AG08395 (cell line): ENCODE measurements around the gene SYDE2.
"Not testable (repeated sequence)": the region's sequence is repeated elsewhere in the genome, so short reads cannot be mapped to it uniquely, and the experiment has no call there.

Source experiments
- DNase-seq: peaks from one replicate; pipeline ENCODE4 v3.0.0; 2012; ENCODE audit warnings: mixed read lengths, low spot score

Gene SYDE2

GRCh38 chr1:85208488-85208887, 7.7 kb upstream of the SYDE2 start:
- DNase-seq: no peak

GRCh38 chr1:85203573-85204171, 2.9 kb upstream of the SYDE2 start:
- DNase-seq: no peak

GRCh38 chr1:85202864-85203255, 2.0 kb upstream of the SYDE2 start:
- DNase-seq: no peak

DNA sequence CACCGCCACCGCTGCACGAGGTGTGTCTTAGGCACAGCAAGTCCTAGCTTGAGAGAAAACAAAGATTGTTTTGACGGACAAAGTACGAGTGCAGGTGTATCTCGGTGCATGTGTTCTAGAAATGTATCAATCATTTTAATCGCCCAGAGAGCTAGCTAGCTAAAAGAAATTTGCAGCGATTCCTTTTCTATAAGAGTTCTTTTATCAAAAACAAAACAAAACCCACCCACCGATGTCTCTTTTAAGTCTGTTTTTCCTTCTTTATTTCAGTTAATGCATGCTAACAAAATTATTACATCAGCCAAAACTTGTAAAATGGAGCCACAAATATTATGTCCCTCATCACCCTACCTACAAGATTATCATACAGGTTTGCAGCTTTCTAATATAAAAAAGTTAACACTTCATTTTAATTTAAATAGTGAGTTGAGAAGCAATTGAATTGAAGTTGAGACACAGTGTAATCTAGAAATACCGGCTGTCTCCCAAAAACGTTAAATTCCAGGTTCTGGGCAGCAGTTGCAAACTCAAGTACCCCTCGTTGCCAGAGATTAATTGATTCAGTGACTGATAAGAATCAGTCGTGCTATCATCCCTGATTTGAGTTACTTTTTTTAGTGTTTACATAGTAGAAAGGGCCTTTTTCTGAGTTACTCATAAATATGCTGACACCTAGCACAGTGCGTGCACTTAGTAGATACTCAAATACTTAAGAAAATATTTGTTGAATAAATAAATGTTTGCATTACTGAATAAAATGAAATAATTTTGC, 1.5 kb upstream of the SYDE2 start:
- DNase-seq: no peak

DNA sequence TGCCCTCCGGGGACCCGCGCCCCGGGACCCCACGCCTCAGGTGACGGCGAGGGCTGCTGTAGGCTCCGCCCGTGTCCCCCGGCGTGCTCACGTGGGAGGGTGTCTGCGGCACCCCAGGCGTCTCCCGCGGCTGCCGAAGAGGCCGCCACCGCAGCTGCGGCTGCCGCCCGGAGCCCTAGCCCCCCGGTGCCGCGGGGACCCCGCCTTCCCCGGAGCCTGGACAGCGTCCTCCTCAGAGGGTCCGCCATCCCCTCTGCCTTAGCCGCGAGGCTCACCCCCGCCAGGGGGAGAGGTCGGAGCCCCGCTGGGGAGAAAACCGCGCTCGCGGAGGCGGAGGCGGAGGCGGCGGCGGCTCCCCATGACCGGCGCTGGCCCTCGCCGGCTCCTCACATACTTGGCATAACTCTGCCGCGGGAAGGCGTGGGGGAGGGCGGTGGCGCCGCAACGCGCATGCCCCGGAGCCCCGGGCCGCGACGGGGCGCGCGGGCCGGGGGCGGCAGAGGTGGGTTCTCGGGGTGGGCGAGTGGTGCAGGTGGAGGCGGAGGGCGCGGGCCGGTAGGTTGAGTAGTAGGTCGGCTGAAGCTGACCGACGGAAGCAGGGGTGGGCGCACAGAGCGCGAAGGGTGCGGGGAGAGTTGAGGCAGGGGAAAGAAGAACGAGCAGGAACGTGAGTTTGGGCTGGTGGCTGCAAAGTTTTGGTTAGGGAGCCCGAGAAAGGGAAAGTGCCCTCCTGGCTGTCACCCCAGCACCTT, 700 bp upstream of the SYDE2 start:
- DNase-seq: peak; percentile 88

DNA sequence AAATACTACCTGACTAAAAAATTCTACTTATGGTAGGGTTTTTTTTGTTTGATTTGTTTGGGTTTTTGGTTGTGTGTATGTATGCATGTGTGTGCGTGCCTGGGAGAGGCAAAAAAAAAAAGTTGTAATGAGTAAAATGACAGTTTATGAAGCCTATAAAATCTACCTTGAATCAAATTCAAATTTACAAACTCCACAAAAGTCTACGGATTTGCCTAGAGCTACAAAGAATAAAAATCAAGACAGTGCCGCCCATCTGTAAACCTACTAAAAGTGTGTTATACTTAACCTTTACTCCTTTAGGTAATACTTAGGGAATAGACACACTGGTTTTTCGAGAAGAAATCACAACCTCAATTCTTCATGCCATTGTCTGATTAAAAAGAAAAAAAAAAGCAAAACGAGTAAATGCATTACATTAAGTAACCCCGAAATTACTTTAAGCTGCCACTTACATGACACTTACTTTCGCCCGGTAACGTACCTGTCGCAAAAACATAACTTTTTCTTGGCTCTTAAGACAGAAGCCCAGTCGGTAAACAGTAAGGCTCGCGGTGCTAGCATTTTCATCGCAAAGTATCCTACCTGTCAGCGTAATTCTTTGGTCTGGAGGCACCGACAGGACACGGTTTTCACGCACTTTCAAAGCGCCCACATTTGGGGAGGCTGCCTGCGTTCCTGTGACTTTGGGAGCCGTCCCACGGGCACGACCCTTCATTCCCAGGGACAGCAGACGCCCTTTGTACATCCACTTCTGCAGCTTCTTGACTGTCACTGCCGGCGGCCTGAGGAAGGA, 951 bp downstream of the SYDE2 start:
- no peak for DNase-seq

DNA sequence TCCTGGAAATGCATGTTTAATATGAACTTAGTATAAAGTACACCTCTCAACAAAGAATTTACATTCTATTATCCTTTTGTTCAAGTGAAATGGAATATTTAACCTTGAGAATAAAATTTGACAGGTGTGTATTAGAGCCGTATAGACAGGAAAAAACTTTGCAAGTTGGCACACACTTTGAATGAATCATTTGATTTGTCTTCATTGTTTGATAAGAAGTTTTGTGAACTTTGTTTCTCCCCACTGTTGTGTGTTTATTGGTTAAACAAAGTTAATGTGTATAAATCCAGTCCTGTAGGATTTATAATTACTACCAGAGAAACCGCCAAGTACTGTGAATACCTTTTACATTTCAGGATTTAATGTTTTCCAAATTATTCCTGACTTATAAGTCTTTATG, 2.0 kb downstream of the SYDE2 start:
- DNase-seq: no peak

GRCh38 chr1:85196358-85196757, 4.5 kb downstream of the SYDE2 start:
- no peak for DNase-seq

DNA sequence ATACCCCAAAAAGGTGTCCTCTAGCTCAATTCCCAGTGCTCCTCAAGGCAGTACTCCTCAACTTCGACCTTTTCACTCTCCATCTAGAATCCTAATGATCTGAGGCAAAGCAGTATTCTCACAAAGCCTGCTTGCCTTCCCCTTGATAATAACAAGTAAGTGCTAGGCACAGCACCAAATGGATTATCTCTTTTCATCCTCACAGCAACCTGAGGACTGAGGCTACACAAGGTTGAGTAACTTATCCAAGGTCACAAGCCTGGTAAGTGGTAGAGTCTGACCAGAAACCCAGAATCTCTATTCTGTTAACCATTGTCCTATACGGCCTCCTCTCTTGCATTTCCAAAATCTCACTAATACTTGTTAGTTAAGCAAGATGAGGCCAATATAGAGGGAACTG, 5.1 kb downstream of the SYDE2 start:
- DNase-seq: no peak

DNA sequence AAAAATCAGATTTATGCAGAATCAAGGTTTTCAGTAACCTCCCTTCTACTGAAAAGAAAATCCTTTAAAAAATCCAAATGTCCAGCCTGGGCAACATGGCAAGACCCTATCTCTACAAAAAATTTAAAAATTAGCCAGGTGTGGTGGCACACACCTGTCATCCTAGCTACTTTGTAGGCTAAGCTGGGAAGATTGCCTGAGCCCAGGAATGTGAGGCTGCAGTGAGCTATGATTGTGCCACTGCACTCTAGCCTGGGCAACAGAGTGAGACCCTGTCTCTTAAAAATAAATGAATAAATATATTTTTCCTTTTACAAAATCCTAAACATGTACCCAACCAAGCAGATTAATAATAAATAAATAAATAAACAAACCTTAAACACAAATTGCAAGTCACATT, 8.7 kb downstream of the SYDE2 start:
- not testable (repeated sequence) for DNase-seq

GRCh38 chr1:85189120-85189519, 11.7 kb downstream of the SYDE2 start:
- no peak for DNase-seq

DNA sequence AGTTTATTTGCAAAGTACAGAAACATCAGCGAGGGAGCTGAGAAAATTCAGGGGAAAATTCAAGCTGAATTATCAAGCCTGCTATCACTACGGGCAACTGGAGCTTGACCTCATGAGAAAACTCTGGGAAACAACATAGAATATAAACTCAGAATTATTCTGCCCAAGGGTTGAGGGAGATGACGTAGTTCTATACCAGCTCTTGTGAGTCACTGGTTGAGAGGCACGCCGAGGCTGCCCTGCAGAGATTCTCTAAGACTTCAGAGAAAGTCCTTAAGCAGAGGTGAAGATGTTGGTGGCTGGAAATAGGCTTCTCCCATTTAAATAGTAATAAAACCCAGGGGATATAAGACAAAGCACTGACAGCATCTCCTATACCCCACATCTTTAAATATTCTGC, 12.3 kb downstream of the SYDE2 start:
- DNase-seq: peak; percentile 17

- not testable (repeated sequence) for DNase-seq
Measured at GRCh38 chr1:85187021-85187420, 13.8 kb downstream of the SYDE2 start.

- DNase-seq: no peak
Measured at GRCh38 chr1:85184245-85184644, 16.6 kb downstream of the SYDE2 start.

DNA sequence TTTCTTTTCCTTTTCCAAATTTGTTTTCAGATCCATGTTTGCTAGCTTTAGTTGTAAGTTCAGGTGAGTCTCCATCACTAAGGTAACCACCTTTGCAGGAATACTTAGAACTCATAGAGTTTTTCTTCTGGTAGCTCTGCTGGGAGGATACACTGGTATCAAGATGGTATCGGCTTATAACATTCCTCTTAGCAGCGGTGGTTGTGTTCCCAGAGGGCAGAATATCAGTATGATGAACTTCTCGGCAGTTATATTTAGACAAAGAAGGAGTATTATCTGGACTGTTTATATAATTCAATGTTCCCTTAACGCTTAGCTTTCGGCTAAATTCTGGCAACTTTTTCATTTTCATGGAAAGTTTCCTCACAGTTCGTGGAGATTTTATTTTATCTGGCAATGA, 18.1 kb downstream of the SYDE2 start:
- no peak for DNase-seq

GRCh38 chr1:85180869-85181268, 19.9 kb downstream of the SYDE2 start:
- DNase-seq: no peak

GRCh38 chr1:85179522-85179921, 21.3 kb downstream of the SYDE2 start:
- no peak for DNase-seq

- DNase-seq: no peak
Measured at GRCh38 chr1:85178396-85178795, 22.4 kb downstream of the SYDE2 start.

- DNase-seq: no peak
Measured at GRCh38 chr1:85174503-85174902, 26.3 kb downstream of the SYDE2 start.

DNA sequence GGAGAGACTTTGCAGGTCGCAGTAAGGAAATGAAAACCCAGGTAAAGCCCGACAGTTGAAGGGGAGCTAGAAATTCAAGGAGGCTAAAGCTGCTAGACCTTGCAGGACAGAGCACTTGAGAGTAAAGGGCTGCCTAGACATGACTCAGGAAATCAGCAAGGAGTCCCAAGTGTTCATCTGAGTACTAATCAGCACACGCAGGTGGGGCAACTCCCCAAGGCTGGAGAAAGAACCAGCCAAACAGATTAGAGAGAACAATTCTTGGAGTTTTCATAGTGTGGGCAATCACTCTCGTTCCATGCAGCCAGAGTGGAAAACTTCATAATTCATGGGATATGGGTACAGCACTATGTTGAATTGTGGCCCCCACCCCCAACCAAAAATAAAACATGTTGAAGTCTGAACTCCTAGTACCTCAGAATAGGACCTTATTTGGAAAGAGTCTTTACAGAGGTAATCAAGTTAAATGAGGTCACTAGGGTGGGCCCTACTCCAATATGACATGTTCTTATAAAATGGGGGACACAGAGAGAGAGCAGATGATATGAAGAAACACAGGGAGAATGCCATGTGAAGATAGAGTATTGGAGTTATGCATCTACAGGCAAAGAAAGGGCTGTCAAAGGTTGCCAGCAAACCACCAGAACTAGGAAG, 28.0 kb downstream of the SYDE2 start:
- DNase-seq: no peak

DNA sequence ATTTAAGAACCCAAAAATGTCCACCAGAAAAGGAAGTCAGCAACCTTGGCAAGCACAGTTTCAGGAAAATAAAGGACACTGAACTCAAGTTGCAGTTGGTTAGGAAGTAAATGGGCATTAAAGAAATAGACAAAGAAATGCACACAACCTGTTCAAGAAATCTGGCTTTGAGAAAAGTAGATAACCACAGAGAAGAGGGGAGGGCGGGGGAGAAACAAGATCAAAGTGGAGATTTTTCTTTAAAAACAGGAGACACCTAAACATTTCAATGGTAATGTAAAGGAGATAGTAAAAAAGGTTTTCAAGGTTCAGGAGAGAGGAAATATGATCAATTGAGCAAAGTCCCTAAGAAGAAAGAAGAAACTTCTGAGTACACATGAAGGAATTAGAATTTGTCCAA, 29.1 kb downstream of the SYDE2 start:
- no peak for DNase-seq

- DNase-seq: no peak
Measured at GRCh38 chr1:85168884-85169283, 31.9 kb downstream of the SYDE2 start.
